DOHH2 (cell line): Measurements from ENCODE around the gene CHEK2.
"Not testable (repeated sequence)": the region's sequence is repeated elsewhere in the genome, so short reads cannot be mapped to it uniquely, and the experiment has no call there.

Experiments used
- H3F3A ChIP-seq: fragments of 200-600 bp; sonication (generic), shearing (Covaris generic); 2 replicates; pipeline ENCODE4 v1.6.0; 2016; ENCODE audit warnings: antibody characterized with exemption, mild to moderate bottlenecking; ENCODE audit not compliant: control insufficient read depth, insufficient read depth
- H3K27ac ChIP-seq: fragments of 200-600 bp; sonication (generic); 2 replicates; pipeline ENCODE4 v1.5.1; 2014; ENCODE audit warnings: low read depth, mild to moderate bottlenecking, low read length, moderate library complexity
- H3K27me3 ChIP-seq: fragments of 200-600 bp; sonication (generic); 2 replicates; pipeline ENCODE4 v1.6.1; 2014; ENCODE audit warnings: mild to moderate bottlenecking, low read length, mixed read lengths; ENCODE audit not compliant: control insufficient read depth
- H3K36me3 ChIP-seq: fragments of 200-600 bp; sonication (generic); 2 replicates; pipeline ENCODE4 v1.6.1; 2014; ENCODE audit warnings: mild to moderate bottlenecking, low read length, moderate library complexity, mixed read lengths; ENCODE audit not compliant: control insufficient read depth
- H3K4me1 ChIP-seq: fragments of 200-600 bp; sonication (generic); 2 replicates; pipeline ENCODE4 v1.6.1; 2014; ENCODE audit warnings: mild to moderate bottlenecking, low read length, mixed read lengths; ENCODE audit not compliant: control insufficient read depth
- H3K4me2 ChIP-seq: fragments of 200-600 bp; sonication (generic); 2 replicates; pipeline ENCODE4 v1.6.0; 2014; ENCODE audit warnings: mild to moderate bottlenecking, low read length, moderate library complexity
- H3K4me3 ChIP-seq: fragments of 200-600 bp; sonication (generic); 2 replicates; pipeline ENCODE4 v1.5.1; 2014; ENCODE audit warnings: mild to moderate bottlenecking, low read length, mixed read lengths
- H3K79me2 ChIP-seq: fragments of 200-600 bp; sonication (generic); 2 replicates; pipeline ENCODE4 v1.6.1; 2014; ENCODE audit warnings: mild to moderate bottlenecking, low read length, mixed read lengths; ENCODE audit not compliant: control insufficient read depth
- H3K9me2 ChIP-seq: fragments of 200-600 bp; sonication (generic); replicated peaks from 2 replicates; pipeline ENCODE4 v1.6.1; 2014; ENCODE audit warnings: mild to moderate bottlenecking, low read length, mixed read lengths; ENCODE audit not compliant: control insufficient read depth
- H3K9me3 ChIP-seq: fragments of 200-600 bp; sonication (generic); 2 replicates; pipeline ENCODE4 v1.6.1; 2014; ENCODE audit warnings: antibody characterized with exemption, low read length, mixed read lengths; ENCODE audit not compliant: control insufficient read depth, insufficient read depth
- H4K20me1 ChIP-seq: fragments of 200-600 bp; sonication (generic); 2 replicates; pipeline ENCODE4 v1.6.0; 2014; ENCODE audit warnings: low read depth, mild to moderate bottlenecking, antibody characterized with exemption, low read length, moderate library complexity; ENCODE audit not compliant: control insufficient read depth, insufficient read depth
- CTCF ChIP-seq: fragments of 200-600 bp; sonication (generic); IDR thresholded peaks from one replicate; pipeline ENCODE4 v1.5.1; 2014; ENCODE audit warnings: antibody characterized with exemption, mild to moderate bottlenecking, low read depth, low read length; ENCODE audit not compliant: poor library complexity, severe bottlenecking
- EZH2phosphoT487 ChIP-seq: fragments of 200-600 bp; sonication (generic); IDR thresholded peaks from 2 replicates; pipeline ENCODE4 v1.6.1; 2017; ENCODE audit warnings: borderline replicate concordance, mild to moderate bottlenecking, antibody characterized with exemption, low read length, moderate library complexity, mixed read lengths

The CHEK2 gene

DNA sequence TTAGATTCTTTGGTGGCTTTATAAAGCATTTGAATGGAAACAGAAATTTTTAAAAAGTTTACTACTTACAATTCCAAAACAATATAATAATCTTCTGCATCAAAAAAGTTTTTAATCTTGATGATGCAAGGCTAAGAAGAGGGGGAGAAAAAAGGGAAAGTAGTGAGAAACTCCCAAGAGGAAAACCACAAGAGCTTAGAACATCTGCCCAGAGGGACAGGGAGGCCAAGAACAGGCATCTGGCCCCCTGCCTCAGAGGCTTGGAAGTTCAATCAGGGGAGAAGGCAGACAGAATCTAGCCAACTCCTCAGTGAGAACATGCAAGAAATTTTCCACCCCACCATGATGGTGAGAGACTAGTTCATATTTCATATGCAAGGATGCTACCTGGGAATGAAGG is 38.2 kb downstream of the CHEK2 start:
- Histone ChIP-seq H3K4me3 (no peak overlapping the region), H3K79me2 (no peaks in the 10 kb centered on the region), H3K9me2 (no peaks in the 10 kb centered on the region), H3K4me2 (no peak overlapping the region), H3K4me1 (peaks cover 8% of the 10 kb centered on the region), H4K20me1 (no peaks in the 10 kb centered on the region), H3K27ac (no peak overlapping the region), H3K9me3 (no peaks in the 10 kb centered on the region), H3F3A (no peaks in the 10 kb centered on the region), H3K27me3 (no peaks in the 10 kb centered on the region), H3K36me3 (peaks cover 25% of the 10 kb centered on the region)
- TF ChIP-seq EZH2phosphoT487, result no peak
- no peak for TF ChIP-seq CTCF

DNA sequence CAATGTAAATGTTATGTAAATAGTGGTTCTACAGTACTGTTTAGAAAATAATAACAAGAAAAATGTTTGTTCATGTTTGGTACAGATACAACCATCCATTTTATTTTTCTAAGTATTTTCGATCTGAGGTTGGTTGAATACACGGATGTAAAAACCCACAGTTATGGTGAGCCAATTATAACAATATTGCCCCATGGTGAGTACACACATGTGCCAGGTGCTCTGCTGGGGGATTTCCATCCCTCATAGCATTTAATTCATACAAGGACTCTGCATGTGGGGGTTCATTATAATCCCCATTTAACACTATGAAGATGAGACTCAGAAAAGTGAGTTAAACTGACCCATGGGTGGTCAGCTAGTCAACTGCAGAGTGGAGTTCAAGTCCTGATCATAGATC is 38.7 kb downstream of the CHEK2 start:
- H4K20me1 ChIP-seq, result no peaks in the 10 kb centered on the region
- peaks cover 26% of the 10 kb centered on the region for H3K36me3 ChIP-seq
- no peak overlapping the region for H3K4me3 ChIP-seq
- no peak overlapping the region for H3K27ac ChIP-seq
- H3K4me2 ChIP-seq, result no peak overlapping the region
- no peaks in the 10 kb centered on the region for H3K27me3 ChIP-seq
- no peaks in the 10 kb centered on the region for H3K79me2 ChIP-seq
- H3K4me1 ChIP-seq, result peaks cover 8% of the 10 kb centered on the region
- no peaks in the 10 kb centered on the region for H3F3A ChIP-seq
- TF ChIP-seq CTCF (no peak), EZH2phosphoT487 (no peak)
- no peaks in the 10 kb centered on the region for H3K9me3 ChIP-seq
- no peaks in the 10 kb centered on the region for H3K9me2 ChIP-seq

GRCh38 chr22:28693041-28693760 is 48.4 kb downstream of the CHEK2 start:
- not testable (repeated sequence) for H4K20me1 ChIP-seq, H3F3A ChIP-seq, H3K27ac ChIP-seq, H3K9me2 ChIP-seq, H3K27me3 ChIP-seq, H3K79me2 ChIP-seq, H3K4me3 ChIP-seq, H3K4me1 ChIP-seq, H3K9me3 ChIP-seq, H3K4me2 ChIP-seq
- H3K36me3 ChIP-seq, result peaks cover 11% of the 10 kb centered on the region

- H3F3A ChIP-seq, H4K20me1 ChIP-seq, H3K79me2 ChIP-seq, H3K9me3 ChIP-seq, H3K4me2 ChIP-seq, H3K4me1 ChIP-seq, H3K27me3 ChIP-seq, H3K36me3 ChIP-seq, H3K4me3 ChIP-seq, H3K9me2 ChIP-seq, H3K27ac ChIP-seq: not testable (repeated sequence)
These were observed 51.8 kb downstream of the CHEK2 start for GRCh38 chr22:28689796-28690195.

- H3K27me3 ChIP-seq, result peaks cover 20% of the 10 kb centered on the region
- H4K20me1 ChIP-seq, H3K36me3 ChIP-seq, H3F3A ChIP-seq, H3K4me1 ChIP-seq, H3K9me2 ChIP-seq, H3K27ac ChIP-seq, H3K4me2 ChIP-seq, H3K79me2 ChIP-seq, H3K9me3 ChIP-seq, H3K4me3 ChIP-seq: not testable (repeated sequence)
These were observed 58.7 kb downstream of the CHEK2 start for GRCh38 chr22:28682966-28683365.

GRCh38 chr22:28680813-28681490 is 60.7 kb downstream of the CHEK2 start:
- H3F3A ChIP-seq, H3K9me3 ChIP-seq, H3K27ac ChIP-seq, H4K20me1 ChIP-seq, H3K36me3 ChIP-seq, H3K9me2 ChIP-seq, H3K4me2 ChIP-seq, H3K4me1 ChIP-seq, H3K79me2 ChIP-seq, H3K4me3 ChIP-seq: not testable (repeated sequence)
- peaks cover 20% of the 10 kb centered on the region for H3K27me3 ChIP-seq
